AG10803 (cell line): ENCODE measurements around the gene MS4A14.

Experiments
- DNase-seq: peaks from one replicate; pipeline ENCODE4 v3.0.0; 2010; ENCODE audit warnings: low read depth
- H3K4me3 ChIP-seq: 2 replicates; pipeline ENCODE4 v1.5.1; 2011; ENCODE audit warnings: mild to moderate bottlenecking, low read length, control low read depth
- CTCF ChIP-seq: conservative IDR thresholded peaks from 2 replicates; pipeline ENCODE4 v1.5.1; 2011; ENCODE audit warnings: mild to moderate bottlenecking, low read length, control low read depth, inconsistent platforms

MS4A14 gene

GRCh38 chr11:60455531-60456042 lies 59.3 kb downstream of the MS4A14 start, which contains the start of gene MS4A1:
TSS of gene MS4A1 (plus strand) at chr11:60455847. CDS start at chr11:60462375, 6,528 bp downstream.
- TF ChIP-seq CTCF, result no peak
- DNase-seq, result no peak
- H3K4me3 ChIP-seq, result no peak within 1 kb of the TSS

- no peak for DNase-seq
- TF ChIP-seq CTCF, result no peak
- H3K4me3 ChIP-seq, result no peak overlapping the region
These were observed 61.3 kb downstream of the MS4A14 start for GRCh38 chr11:60457576-60457975.

- no peak for TF ChIP-seq CTCF
- H3K4me3 ChIP-seq, result no peak overlapping the region
- DNase-seq, result no peak
These were observed 63.1 kb downstream of the MS4A14 start for GRCh38 chr11:60459345-60459744.
